GM19240 (cell line): Measurements from ENCODE around the gene PICK1.

ENCODE experiments used
- DNase-seq: peaks from one replicate; pipeline ENCODE4 v3.0.0; 2011; ENCODE audit warnings: low spot score; ENCODE audit not compliant: insufficient read length

PICK1 gene

DNA sequence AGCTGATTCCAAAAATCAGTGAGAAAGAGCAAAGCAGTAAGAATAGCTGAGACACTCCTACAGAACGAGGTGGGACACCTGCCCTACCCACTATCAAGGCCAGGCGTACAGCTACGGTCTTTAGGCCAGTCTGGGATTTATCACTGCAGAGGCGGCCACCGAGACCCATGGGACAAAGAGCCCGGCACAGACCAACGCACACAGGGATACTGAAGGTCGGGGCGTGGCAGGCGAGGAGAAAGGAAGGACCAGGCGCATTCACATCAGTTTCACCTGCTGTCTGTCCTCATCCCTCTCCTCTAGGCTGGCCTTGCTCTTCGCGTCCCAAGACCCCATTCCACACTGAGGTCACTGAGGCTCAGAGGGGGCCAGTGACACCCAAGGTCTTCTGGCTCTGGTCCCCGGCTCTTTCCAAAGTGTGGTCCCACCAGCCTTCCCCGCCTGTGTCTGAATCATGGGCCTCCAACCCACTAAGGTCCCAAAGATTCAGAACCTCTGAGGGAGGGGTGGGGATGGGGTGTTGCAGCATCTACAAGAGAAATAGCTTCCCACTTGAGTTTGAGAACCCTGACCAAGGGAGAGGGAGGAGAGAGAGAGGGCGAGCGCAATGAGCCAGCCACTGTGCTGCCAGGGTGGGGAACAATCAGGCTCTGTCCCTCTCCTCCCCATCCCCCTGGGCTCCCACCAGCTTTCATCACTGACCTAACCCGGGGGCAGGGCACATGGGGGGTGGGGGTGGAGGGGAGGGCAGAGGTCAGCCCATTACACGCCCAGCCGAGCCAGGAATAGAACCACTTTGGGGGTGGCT is 7.2 kb upstream of the PICK1 start:
- no peak for DNase-seq

DNA sequence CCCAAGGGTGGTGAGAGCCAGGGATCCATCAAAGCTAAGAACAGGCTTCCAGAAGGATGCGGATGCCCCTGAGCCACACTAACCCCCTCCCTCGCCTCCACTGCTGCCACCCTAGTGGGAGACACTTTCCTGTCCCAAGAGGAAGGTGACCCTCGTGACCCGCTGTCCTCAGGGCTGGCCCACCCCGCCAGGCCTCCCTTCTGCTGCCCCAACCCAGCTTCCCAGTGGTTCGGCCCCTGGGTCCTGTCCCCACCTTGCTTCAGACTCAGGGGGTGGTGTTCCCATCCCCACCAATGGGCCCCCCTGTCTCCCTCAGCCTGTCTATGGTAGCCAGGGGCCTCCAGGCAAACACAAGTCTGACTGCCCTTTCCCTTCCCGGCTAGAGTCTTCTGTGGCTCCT is 6.5 kb upstream of the PICK1 start:
- no peak for DNase-seq

DNA sequence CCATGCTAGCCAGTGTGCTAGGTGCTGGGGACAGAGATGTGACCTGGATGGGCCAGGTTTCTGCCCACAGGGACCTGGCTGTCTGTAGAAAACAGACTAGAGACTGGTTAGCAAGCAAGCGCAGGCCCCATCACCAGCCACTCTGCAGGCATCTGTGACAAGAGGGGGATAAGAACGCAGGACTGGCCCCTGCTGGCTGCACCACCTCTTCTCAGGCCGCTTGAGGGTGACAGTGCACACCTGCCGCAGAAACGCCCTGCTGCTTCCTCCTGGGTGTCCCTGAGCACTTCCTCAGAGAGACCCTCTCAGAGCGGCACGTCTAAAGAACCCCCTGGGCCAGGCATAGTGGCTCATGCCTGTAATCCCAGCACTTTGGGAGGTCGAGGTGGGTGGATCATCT is 5.9 kb upstream of the PICK1 start:
- no peak for DNase-seq

DNA sequence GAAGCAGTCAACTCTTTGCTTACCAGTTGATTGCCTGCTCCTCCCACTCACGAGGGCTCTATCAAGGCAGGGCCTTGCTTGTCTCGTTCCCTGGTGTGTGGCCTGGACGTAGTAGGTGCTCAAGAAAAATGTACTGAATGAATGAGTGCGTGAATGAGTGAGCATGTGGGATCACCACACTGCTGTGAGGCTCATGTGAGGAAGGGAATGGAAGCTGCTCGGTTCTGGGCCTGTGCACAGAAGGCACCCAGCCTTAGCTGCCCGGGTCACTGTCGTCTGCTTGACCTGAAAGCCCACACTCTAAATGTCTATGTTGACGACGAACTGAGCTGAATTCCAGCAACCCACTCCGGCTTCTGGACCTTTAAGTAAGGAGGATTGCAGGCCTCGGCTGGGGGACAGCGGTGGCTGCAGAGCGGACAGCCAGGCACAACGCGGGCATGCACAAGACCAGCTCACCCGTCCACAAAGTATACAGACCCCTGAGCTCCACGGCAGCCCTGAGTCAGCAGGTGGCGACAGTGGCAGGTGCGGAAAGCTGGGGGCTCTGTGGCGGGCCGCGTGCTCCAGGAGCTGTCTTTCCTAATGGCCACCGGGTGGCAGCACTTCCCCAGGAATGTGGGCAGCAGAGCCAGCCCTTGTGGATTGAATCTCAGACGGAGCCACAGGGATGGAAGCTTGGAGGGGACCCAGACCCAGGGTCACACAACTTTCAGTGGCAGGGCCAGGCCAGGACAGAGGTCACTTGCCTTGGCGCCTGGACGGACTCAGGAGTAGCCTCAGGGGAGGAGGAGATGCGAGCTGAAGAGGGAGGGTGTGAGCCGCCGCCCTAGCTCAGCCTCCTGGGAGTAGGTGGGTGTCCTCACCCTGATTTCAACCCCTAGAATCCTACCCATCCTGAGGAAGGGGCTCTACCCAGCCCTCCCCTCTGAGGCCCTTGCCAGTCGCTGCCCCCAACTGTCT is 5.0 kb upstream of the PICK1 start:
- peak; percentile 90 for DNase-seq

DNA sequence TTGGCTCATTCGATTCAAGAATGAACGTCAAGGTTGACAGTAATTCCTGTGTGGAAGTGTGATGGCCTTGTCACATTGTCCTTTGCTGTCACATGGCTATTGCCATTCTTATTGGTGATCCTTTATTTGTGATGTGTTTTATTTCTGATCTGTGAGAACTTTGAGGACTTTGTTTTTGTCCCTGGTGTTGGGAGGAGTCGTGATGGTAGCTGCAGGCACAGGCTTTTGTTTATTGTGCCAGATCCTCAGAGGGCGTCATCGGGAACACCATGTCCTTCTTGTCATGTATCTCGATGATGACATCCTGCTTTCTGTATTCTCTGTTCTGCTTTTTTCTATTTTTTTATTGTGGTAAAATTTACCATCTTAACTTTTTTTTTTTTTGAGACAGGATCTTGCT is 5.6 kb downstream of the PICK1 start:
- no peak for DNase-seq

DNA sequence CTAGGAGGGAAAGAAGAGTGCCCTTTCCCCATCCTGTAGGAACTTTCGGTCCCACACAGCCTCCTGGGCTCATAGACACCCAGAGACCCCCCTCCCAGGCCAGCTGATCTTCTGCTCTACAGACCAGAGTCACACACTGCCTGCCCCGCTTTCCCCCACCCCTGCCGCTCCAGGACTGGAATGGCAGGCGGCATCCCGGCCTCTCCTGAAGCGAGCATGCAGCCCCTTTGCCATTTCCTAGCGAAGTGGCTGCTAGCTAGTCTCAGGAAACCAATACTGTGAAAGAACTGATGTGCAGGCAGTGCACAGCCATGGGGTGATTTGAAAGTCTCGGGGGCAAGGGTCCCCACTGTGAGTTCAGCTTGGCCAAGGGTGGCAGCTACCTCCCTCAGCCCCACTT is 8.3 kb downstream of the PICK1 start:
- DNase-seq: no peak

DNA sequence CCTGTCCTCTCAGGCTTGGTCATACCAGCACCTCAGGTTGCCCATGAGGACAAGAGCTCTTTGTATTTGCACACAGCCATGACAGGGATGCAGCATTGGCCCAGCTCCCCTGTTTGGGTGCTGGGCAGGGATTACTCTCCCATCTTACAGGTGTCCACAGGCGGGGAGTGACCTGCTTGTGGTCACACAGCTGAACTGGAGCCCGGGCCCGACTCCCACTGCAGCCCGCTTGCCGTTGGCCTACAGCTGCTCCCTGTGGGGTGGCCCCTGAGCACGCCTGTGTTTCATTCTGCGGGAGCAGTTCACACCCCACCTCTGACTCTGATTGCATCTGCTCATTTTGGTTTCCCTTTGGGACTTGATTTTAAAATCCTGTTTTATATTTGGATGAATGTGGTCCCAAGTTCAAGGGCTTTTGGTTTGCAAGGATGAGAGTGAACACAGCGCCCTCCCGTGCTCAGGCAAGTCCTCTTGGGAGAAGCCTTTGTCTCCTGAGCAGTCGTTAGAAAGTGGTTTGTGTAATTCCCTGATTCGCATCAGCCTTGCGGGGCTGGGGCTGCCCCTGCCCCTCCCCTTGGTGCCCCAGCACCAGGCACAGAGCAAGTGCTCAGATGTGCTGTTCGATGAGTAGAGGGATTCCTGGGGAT is 9.3 kb downstream of the PICK1 start:
- DNase-seq: no peak

DNA sequence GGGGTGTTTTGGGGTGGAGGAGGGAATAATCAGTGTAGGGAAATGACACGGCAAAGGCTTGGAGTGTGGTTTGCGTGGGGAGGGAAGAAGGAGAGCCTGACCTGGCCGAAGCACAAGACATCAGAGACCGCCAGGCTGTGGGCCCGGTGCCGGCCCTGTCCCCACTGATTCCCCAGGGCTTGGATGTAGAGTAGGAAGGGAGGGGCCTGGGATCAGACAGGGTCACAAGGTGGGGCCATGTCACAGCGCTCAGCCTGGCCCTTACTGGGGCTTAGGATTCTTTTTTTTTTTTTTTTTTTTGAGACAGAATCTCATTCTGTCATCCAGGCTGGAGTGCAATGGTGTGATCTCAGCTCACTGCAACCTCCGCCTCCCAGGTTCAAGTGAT is 9.8 kb downstream of the PICK1 start:
- no peak for DNase-seq

DNA sequence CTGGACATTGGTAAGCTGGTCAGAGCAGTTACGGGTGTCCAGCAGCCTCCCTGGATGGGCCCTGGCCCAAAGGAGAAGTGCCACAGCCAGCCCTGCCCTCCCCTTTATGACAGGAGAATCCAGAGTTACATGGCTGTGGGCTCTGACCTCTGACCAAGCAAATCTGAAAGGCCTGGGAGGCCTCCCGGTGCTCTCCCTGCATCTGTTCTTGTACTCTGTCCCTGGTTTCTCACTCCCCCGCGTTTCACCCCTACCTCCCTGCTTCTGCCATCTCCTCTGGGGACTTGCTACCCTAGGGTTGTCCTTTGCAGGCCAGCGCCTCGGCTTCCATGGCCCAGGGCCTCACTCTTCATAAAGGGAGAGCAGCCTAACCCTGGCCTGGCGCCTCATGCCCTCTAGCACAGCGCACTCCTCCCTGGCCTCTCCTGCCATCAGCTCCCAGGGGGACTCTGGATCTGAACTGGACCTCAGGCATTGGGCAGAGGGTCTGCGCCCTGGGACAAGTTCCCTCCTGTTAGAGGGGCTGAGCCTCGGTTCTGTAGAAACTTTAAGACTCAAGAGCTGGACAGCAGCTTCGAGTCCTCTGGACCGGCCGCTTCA is 10.7 kb downstream of the PICK1 start:
- no peak for DNase-seq

DNA sequence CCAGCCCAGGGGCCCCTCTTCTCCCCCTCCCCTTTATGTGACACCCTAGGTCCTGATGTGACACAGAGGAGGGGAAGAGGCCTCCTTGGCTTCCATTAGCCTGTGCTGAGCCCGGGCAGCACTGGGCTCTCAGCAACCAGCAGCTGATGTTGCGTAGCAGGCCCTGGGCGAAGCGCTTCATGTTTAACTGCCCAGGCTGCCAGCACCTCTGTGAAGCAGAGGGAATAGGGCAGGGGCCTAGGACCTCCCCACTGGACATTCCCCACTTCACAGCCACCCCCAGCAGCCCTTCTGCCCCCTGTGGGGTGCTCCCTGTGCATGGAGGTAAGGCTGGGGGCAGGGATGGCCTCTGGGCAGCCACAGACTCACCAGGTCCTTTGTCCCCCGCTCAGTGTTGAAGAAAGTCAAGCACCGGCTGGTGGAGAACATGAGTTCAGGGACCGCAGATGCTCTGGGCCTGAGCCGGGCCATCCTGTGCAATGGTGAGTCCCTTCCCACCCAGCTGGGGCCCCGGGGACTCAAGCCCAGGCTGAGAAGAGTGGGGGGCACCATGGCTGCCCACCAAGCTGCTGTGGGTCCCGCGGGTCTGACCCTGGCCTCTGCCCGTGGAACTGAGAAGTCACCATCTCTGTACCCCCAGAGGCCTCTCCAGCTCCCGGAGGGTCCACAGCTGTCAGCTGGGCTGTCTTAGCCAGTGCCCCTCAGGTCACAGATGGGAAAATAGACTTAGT is 11.6 kb downstream of the PICK1 start:
- no peak for DNase-seq

DNA sequence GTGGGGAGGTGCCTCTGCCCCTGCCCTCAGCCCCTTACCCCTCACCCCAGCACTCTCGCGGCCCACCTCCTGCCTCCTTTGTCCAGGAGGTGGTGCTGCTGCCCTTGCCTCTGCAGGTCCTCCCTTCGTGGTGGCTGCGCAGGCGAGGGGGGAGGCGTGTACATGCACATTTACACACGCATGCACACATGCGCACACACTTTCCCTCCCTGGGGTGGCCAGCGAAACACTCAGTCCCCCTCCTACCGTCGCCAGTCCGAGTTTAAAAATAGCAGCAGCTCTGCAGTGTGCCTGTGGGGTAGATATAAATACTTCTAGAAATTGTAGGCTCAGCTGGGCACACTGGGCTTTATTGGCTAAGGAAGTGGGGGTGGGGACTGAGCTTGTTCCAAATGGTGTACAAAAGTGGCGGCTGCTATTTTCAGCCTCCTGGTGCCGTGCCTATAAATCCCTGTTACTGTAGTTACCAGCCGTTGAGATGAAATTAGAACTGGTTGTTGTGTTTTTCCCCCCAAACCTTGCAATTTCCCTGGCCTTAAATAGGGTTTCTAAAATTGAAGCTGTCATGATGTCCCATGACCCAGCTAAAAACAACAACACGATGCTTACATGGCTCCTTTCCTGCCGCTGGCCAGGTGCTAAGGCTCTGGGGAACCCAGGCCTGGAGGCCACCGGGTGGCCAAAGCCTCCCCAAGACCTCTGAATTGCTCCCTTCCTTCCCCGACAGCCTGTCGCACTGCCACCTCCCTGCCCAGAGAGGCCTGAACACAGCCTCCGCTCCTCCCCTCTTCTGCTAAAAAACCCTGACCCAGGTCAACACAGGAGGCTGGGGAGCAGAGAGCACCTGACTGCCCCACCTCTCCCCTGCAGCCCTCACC is 12.4 kb downstream of the PICK1 start:
- no peak for DNase-seq

DNA sequence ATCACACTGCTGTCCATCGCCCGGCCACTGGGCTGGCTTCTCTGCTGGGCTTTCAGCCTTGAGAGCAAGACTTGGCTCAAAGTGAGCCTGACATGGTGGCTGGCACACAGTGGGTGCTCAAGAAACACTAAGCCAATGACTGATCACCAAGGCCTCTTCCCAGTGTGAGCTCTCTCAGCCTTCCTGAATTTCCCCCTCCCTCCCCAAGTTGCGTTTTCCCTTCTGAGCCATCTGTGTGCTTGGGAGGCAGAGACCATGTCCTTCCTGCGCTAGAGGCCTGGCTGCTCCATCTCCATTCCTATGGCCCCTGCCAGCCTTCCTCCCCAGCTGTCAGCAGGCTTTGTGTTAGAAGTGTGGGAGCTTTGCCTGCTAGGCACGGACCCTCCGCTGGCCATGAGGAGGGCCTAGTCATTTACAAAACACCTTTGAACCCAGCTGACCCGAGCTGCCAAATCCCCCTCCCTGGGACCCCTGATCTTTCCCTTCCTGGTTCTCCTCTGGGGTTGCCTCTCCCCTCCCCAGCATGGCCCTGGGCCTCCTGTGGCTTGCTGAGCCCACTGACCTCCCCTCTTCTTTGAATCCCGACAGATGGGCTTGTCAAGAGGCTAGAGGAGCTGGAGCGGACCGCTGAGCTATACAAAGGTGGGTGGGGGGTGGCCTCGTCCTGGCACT is 13.2 kb downstream of the PICK1 start:
- DNase-seq: no peak

DNA sequence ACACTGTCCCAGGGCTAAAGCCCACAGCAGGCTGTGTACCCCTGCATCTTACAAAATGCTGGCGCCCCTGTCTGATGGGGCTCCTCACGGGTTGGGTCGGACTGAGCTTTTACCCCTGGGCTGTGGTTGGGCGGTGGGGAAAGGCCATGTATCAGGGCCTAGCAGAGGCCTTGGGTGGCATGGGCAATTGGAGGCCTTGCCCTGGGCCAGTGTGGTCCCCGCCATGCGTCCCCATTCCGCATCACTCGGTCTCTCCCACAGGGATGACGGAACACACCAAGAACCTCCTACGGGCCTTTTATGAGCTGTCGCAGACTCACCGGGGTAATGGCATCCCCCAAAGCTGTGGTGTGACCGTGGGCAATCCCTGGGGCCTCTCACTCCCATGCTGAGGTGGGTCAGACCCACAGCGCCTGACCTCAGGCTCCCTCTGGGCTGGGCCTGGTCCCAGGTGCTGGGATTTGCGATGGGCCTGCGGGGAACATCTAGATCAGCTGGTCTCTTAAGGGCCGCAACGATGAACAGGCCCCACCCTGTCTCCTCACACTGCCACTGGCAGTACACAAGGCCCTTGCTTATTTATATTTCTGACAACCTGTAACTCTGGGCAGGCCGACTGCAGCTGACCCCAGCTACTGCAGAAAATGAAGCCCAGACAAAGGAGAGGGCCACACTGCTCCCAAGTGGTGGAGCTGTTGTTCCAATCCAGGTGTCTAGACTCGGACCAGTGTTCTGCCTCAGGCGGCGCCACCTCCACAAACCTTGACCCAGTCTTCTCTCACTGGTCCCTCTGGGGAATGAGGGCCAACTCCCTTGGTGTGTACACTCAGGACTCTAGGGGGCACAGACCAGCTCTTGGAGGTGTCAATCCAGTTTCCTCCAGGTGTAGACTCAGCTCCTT is 14.5 kb downstream of the PICK1 start:
- no peak for DNase-seq

DNA sequence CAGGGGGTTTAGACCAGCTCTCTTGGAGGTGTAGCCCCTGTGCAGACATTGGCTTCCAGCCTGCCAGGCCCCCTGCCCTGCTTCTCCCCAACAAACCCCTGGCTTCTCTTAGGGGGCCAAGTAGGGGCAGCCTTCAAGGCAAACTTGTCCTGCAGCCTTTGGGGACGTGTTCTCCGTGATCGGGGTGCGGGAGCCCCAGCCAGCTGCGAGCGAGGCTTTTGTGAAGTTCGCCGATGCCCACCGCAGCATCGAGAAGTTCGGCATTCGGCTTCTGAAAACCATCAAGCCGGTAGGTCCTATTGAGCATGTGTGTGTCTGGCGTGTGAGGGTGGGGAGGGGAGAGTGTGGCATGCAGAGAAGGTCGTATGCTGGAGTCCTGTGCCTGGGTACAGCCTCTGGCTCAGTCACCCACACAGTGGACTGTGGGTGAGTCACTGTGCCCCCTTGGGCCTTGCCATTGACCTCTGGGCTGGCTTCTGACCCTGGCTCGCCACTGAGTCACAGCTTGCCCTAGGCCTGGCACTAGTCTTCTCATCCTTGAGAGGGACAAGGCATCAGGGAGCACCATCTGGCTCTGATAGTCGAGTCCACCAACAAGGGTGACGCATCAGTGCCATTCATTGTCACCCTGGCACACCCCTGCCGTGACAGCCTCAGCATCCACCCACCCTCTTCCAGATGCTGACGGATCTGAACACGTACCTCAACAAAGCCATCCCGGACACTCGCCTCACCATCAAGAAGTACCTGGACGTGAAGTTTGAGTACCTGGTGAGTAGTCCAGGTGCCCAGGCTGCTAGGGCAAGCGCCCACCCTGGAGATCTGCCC is 15.3 kb downstream of the PICK1 start:
- no peak for DNase-seq

DNA sequence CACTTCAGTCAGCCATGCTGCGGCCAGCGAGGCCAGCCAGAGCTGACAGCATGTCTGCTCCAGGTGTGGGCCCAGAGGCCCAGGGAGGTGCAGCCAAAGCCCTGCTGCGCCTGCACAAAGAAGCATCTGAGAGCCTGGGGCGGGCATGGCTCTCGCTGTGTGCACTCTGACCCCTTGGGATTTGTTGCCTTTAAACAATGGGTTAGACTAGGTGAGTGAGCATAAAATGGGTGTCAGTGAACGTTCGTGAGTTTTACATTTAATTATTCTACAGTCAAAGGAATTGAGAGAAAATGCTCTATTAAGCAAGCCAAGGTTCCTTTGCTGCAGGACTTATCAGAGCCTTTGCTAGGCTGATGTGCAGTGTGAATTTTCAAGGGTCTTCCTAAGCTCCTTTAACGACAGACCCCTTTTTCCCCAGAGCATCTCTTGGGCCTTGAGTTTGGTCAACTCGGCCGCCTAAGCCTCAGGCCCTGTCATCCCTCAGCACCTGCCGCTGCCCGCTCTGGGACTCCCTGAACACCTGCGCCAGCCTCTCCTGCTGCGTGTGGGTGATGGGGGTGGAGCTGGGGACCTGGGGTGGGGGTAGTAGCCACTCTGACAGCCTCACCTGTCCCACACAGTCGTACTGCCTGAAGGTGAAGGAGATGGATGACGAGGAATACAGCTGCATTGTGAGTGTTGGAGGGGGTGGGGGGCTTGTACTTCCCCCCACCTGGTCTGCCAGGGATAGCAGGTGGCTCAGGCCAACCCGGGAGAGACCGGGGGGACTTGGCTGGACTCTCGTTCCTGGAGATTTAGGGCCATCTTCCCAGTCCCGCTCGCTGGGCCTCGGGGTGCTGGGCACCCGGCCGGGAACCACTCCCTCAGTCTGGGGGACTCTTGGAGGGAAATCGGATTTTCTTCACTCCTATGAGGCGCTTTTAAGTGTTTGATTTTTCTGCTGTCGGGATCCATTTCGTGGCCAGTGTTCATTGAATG is 16.2 kb downstream of the PICK1 start:
- no peak for DNase-seq
